Measurements from ENCODE around the gene ANXA6. TPM values are rescaled to one million over a fixed set of nuclear protein-coding genes. Genes with fewer than 3 reads are reported as not detected.

The ANXA6 gene
- total and polyA plus RNA-seq, 10 of the 15 experiments (the other 5 are each of a cell fraction or from before 2014, with no cell fraction given) = 44.0 to 571 (median 465) TPM

DNA sequence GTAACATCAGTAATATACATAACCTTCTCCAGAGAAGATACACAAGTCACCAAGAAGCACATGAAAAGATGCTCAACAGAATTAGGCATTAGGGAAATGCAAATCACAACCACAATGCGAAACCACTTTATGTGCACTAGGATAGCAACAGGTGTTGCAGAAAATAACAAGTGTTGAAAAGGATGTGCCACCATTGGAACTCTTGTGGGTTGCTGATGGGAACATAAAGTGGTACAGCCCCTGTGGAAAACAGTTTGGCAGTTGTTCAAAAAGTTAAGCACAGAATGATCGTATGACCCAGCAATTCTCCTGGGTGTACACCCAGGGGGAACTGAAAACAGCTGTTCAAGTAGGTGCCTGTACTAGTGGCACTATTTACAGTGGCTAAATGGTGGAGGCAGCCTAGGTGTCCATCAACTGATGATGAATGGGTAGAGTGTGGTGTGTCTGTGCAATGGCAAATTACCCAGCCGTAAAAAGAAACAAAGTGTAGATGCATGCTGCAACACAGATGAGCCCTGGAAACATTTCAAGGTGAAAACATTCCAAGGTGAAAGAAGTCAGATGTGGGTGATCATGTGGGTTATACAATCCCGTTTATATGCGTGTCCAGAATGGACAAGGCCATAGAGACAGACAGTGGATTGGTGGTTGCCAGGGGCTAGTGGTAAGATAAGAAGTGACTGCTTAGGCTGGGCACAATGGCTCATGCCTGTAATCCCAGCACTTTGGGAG is 39.1 kb upstream of the ANXA6 start (continued):
- TF ChIP-seq, protein P1, sequence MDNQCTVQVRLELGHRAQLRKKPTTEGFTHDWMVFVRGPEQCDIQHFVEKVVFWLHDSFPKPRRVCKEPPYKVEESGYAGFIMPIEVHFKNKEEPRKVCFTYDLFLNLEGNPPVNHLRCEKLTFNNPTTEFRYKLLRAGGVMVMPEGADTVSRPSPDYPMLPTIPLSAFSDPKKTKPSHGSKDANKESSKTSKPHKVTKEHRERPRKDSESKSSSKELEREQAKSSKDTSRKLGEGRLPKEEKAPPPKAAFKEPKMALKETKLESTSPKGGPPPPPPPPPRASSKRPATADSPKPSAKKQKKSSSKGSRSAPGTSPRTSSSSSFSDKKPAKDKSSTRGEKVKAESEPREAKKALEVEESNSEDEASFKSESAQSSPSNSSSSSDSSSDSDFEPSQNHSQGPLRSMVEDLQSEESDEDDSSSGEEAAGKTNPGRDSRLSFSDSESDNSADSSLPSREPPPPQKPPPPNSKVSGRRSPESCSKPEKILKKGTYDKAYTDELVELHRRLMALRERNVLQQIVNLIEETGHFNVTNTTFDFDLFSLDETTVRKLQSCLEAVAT (IDR thresholded peaks at IDR 0.05) = peak; percentile 66; the same call in 1 of the 2 replicates
- TF ChIP-seq ZNF622 (IDR thresholded peaks at IDR 0.05) (no peak), MTA2 (IDR thresholded peaks at IDR 0.05; ENCODE audit: low read depth) (peak; percentile 88), RFX5 (IDR thresholded peaks at IDR 0.05; ENCODE audit: low read depth, low read length) (no peak), JUND (IDR thresholded peaks at IDR 0.05; ENCODE audit: low read depth, low read length) (no peak), CREM (IDR thresholded peaks at IDR 0.05; ENCODE audit: low read depth) (0 out of 2 replicates have a peak, but pooled peaks have one; percentile 36), SMC3 (IDR thresholded peaks at IDR 0.05; ENCODE audit: borderline replicate concordance, low read length) (peak; percentile 15; the same call in 1 of the 2 replicates), RELA (IDR thresholded peaks at IDR 0.05; ENCODE audit: borderline replicate concordance, partially characterized antibody) (no peak), CUX1 (IDR thresholded peaks at IDR 0.05; ENCODE audit: insufficient replicate concordance, low read depth, low read length) (peak; percentile 84), USF2 (IDR thresholded peaks at IDR 0.05; ENCODE audit: borderline replicate concordance, low read depth, low read length) (no peak), PAX5 (IDR thresholded peaks at IDR 0.05; ENCODE audit: borderline replicate concordance, low read depth, low read length) (0 out of 2 replicates have a peak, but pooled peaks have one; percentile 16), CBFB (IDR thresholded peaks at IDR 0.05; ENCODE audit: low read depth) (no peak), NFIC (IDR thresholded peaks at IDR 0.05; ENCODE audit: low read depth, low read length) (peak; percentile 41; the same call in 1 of the 2 replicates), KLF5 (IDR thresholded peaks at IDR 0.05; ENCODE audit: partially characterized antibody) (no peak), HDAC2 (IDR thresholded peaks at IDR 0.05) (no peak)
- TF ChIP-seq, protein P2, sequence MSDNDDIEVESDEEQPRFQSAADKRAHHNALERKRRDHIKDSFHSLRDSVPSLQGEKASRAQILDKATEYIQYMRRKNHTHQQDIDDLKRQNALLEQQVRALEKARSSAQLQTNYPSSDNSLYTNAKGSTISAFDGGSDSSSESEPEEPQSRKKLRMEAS (IDR thresholded peaks at IDR 0.05; ENCODE audit: low read depth, low read length) = no peak
- TF ChIP-seq, protein P3, sequence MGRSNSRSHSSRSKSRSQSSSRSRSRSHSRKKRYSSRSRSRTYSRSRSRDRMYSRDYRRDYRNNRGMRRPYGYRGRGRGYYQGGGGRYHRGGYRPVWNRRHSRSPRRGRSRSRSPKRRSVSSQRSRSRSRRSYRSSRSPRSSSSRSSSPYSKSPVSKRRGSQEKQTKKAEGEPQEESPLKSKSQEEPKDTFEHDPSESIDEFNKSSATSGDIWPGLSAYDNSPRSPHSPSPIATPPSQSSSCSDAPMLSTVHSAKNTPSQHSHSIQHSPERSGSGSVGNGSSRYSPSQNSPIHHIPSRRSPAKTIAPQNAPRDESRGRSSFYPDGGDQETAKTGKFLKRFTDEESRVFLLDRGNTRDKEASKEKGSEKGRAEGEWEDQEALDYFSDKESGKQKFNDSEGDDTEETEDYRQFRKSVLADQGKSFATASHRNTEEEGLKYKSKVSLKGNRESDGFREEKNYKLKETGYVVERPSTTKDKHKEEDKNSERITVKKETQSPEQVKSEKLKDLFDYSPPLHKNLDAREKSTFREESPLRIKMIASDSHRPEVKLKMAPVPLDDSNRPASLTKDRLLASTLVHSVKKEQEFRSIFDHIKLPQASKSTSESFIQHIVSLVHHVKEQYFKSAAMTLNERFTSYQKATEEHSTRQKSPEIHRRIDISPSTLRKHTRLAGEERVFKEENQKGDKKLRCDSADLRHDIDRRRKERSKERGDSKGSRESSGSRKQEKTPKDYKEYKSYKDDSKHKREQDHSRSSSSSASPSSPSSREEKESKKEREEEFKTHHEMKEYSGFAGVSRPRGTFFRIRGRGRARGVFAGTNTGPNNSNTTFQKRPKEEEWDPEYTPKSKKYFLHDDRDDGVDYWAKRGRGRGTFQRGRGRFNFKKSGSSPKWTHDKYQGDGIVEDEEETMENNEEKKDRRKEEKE (IDR thresholded peaks at IDR 0.05) = no peak
